Measurements from ENCODE around the gene UBE2G1.

UBE2G1 gene

GRCh38 chr17:4247361-4247970 lies 119.0 kb downstream of the UBE2G1 start:
- no peak for DNase-seq (ENCODE audit: low spot score)

- no peak for DNase-seq (ENCODE audit: low spot score)
These were observed 119.8 kb downstream of the UBE2G1 start for GRCh38 chr17:4246674-4247073.

GRCh38 chr17:4241535-4241934 lies 124.9 kb downstream of the UBE2G1 start:
- no peak for DNase-seq (ENCODE audit: low spot score)

- no peak for DNase-seq (ENCODE audit: low spot score)
These were observed 130.0 kb downstream of the UBE2G1 start for GRCh38 chr17:4236456-4236855.

GRCh38 chr17:4235372-4236279 lies 130.8 kb downstream of the UBE2G1 start:
- DNase-seq (ENCODE audit: low spot score) = no peak

GRCh38 chr17:4234401-4234800 lies 132.1 kb downstream of the UBE2G1 start:
- no peak for DNase-seq (ENCODE audit: low spot score)

- no peak for DNase-seq (ENCODE audit: low spot score)
These were observed 132.7 kb downstream of the UBE2G1 start for GRCh38 chr17:4233668-4234258.

- DNase-seq (ENCODE audit: low spot score) = no peak
These were observed 134.2 kb downstream of the UBE2G1 start for GRCh38 chr17:4232168-4232813.

GRCh38 chr17:4229627-4230541 lies 136.6 kb downstream of the UBE2G1 start:
- DNase-seq (ENCODE audit: low spot score) = peak; percentile 59

GRCh38 chr17:4221899-4222659 lies 144.4 kb downstream of the UBE2G1 start:
- no peak for DNase-seq (ENCODE audit: low spot score)

- no peak for DNase-seq (ENCODE audit: low spot score)
These were observed 145.3 kb downstream of the UBE2G1 start for GRCh38 chr17:4221163-4221562.

- DNase-seq (ENCODE audit: low spot score) = no peak
These were observed 145.8 kb downstream of the UBE2G1 start for GRCh38 chr17:4220655-4221054.

Measured in globus pallidus (tissue), 1 donor.